Breast epithelium (tissue), 4 donors: ENCODE measurements around the gene PIP4K2C. TPM values are rescaled to one million over a fixed set of nuclear protein-coding genes. Genes with fewer than 3 reads are reported as not detected.

Experiments
- DNase-seq, 2 donors: peaks; one replicate each; pipeline ENCODE4 v3.0.0-alpha.2; 2019; ENCODE audit warnings: low spot score in 2 of 2
- H3K27ac ChIP-seq, 2 donors: fragments of 200-600 bp; sonication (generic) in 1 of 2; one replicate each; pipeline ENCODE4 v1.5.1; 2016 to 2019; ENCODE audit warnings: mild to moderate bottlenecking in 1 of 2
- H3K27me3 ChIP-seq, 2 donors: fragments of 200-600 bp; sonication (generic) in 1 of 2; one replicate each; pipeline versions ENCODE4 v1.5.1 to v1.6.0; 2017 to 2019; ENCODE audit warnings: control low read depth in 1 of 2, mild to moderate bottlenecking in 1 of 2
- H3K36me3 ChIP-seq: fragments of 200-600 bp; one replicate; pipeline ENCODE4 v1.5.1; 2019
- H3K4me1 ChIP-seq, 2 donors: fragments of 200-600 bp; sonication (generic); one replicate each; pipeline ENCODE4 v1.5.1; 2016 to 2019; ENCODE audit warnings: control low read depth in 1 of 2
- H3K4me3 ChIP-seq, 3 donors: fragments of 200-600 bp; sonication (generic); 1 replicate in 2 of 3; 2 replicates in 1 of 3; pipeline ENCODE4 v1.5.1; 2016 to 2019; ENCODE audit warnings: mild to moderate bottlenecking in 3 of 3, moderate library complexity in 2 of 3
- H3K9me3 ChIP-seq, 2 donors: fragments of 200-600 bp; sonication (generic) in 1 of 2; one replicate each; pipeline ENCODE4 v1.5.1; 2016 to 2019; ENCODE audit warnings: control low read depth in 1 of 2
- POLR2A ChIP-seq: fragments of 450-650 bp; IDR thresholded peaks from one replicate; pipeline ENCODE4 v1.6.1; 2016; ENCODE audit warnings: antibody characterized with exemption, mild to moderate bottlenecking, moderate library complexity
- POLR2AphosphoS5 ChIP-seq, 3 donors: sonication (generic); formaldehyde crosslinking; IDR thresholded peaks; one replicate each; pipeline ENCODE4 v1.6.1; 2017; ENCODE audit warnings: antibody characterized with exemption in 3 of 3
- intact Hi-C: fragments of 100-400 bp; cut with DNase I; formaldehyde crosslinking; loops from one replicate; pipeline ENCODE4 v1.15.1; 2023; ENCODE audit warnings: low total_unique reads
- total RNA-seq, 3 donors: library from RNA; depleted of rRNA; stranded (reverse); fragments of >200 nt; gene quantifications; one replicate each; pipeline ENCODE4 v1.1.0, GENCODE V29; 2016
- TF ChIP-seq, protein P1 (sequence below), 3 donors: fragments of 450-650 bp; IDR thresholded peaks; one replicate each; pipeline ENCODE4 v1.5.1; 2016 to 2017; ENCODE audit warnings: antibody characterized with exemption in 3 of 3, mild to moderate bottlenecking in 3 of 3, moderate library complexity in 3 of 3

The PIP4K2C gene
- total RNA-seq, 3 donors from 2014 or later, result 13.8 to 26.9 (median 24.6) TPM

DNA sequence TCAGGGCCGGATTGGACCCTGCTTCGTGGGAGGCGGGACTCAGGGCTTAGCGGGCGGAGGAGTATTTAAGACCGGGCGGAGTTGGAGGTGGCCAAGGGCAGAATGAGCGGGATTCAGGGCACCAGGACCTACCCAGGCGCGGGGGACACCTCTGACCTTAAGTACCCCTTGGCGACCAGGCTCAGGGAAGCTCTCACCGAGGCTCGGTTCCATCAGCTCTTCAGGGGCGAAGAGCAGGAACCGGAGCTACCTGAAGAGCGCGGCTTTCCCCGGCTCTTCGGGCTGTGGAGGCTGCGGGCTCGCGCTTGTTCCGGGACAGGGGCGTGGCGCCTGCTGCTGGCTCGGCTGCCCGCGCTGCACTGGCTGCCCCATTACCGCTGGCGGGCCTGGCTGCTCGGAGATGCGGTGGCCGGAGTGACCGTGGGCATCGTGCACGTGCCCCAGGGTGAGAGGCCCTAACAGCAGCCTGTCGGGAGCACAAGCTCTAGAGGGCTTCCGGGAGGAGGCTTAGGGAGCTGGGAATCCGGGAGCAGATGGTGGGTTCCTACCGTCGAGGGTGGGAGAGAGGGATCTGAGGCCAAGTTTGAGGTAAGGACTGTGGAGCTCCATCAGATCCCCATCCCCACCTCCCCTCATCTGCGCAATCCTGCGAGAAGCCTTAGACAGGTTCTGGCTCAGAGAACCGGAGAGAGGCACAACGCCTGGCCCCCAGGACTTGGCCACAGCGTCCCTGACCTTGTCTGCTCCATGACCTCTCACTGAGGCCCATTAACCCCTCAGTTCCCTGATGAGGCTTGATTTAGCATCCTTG is 28.6 kb downstream of the PIP4K2C start:
- peaks cover 0 to 11% of the 10 kb centered on the region in 2 donors for H3K4me1 ChIP-seq
- intact Hi-C loops, result loop anchor here (5.0 kb wide), 1 partner anchor 37 kb away; no protein-coding TSS in a partner anchor
- no peak overlapping the region for H3K27ac ChIP-seq
- no peak for DNase-seq
- peaks cover 0 to 25% of the 10 kb centered on the region in 2 donors for H3K27me3 ChIP-seq
- H3K36me3 ChIP-seq, result no peaks in the 10 kb centered on the region
- TF ChIP-seq POLR2A, result no peak
- TF ChIP-seq, protein P1, sequence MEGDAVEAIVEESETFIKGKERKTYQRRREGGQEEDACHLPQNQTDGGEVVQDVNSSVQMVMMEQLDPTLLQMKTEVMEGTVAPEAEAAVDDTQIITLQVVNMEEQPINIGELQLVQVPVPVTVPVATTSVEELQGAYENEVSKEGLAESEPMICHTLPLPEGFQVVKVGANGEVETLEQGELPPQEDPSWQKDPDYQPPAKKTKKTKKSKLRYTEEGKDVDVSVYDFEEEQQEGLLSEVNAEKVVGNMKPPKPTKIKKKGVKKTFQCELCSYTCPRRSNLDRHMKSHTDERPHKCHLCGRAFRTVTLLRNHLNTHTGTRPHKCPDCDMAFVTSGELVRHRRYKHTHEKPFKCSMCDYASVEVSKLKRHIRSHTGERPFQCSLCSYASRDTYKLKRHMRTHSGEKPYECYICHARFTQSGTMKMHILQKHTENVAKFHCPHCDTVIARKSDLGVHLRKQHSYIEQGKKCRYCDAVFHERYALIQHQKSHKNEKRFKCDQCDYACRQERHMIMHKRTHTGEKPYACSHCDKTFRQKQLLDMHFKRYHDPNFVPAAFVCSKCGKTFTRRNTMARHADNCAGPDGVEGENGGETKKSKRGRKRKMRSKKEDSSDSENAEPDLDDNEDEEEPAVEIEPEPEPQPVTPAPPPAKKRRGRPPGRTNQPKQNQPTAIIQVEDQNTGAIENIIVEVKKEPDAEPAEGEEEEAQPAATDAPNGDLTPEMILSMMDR (IDR thresholded peaks at IDR 0.05), result no peak
- H3K9me3 ChIP-seq, result no peaks in the 10 kb centered on the region
- no peak overlapping the region for H3K4me3 ChIP-seq

DNA sequence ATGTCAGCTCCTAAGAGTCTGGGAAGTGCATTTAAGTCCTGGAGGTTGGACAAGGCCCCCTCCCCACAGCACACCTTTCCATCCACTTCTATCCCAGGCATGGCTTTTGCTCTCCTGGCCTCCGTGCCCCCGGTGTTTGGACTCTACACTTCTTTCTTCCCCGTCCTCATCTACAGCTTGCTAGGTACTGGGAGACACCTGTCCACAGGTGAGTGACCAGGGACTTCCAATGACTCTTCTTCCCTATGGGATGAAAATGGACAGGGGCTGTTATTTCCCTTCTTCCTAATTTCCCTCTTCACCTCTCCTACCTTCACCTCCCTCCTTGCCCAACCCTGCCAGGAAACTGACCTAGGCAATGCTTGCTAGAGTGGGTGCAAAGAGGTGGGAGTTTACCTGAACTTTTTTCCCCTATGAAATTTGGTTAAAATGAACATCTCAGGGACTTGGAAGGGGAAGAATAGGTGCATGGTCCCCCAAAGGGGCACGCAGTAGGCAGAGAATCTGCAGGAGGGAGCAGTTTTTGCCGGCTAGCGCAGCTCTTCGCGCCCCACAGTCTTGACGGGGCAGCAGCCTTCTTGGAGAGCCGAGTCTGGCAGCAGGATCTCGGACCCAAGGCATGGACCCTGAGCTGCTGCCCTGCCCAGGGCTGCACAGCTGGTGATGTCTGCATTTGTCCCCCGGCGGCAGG is 29.4 kb downstream of the PIP4K2C start:
- peaks cover 0 to 11% of the 10 kb centered on the region in 2 donors for H3K4me1 ChIP-seq
- no peak overlapping the region for H3K27ac ChIP-seq
- H3K36me3 ChIP-seq, result no peaks in the 10 kb centered on the region
- H3K9me3 ChIP-seq, result no peaks in the 10 kb centered on the region
- TF ChIP-seq POLR2A, result no peak
- TF ChIP-seq, protein P1 (IDR thresholded peaks at IDR 0.05), result no peak
- TF ChIP-seq POLR2AphosphoS5 (IDR thresholded peaks at IDR 0.05), result no peak
- peak overlapping the region in 1 of 3 donors; percentile 47 for H3K4me3 ChIP-seq
- H3K27me3 ChIP-seq, result peaks cover 0 to 25% of the 10 kb centered on the region in 2 donors
- intact Hi-C loops, result no loop called here
- no peak for DNase-seq

DNA sequence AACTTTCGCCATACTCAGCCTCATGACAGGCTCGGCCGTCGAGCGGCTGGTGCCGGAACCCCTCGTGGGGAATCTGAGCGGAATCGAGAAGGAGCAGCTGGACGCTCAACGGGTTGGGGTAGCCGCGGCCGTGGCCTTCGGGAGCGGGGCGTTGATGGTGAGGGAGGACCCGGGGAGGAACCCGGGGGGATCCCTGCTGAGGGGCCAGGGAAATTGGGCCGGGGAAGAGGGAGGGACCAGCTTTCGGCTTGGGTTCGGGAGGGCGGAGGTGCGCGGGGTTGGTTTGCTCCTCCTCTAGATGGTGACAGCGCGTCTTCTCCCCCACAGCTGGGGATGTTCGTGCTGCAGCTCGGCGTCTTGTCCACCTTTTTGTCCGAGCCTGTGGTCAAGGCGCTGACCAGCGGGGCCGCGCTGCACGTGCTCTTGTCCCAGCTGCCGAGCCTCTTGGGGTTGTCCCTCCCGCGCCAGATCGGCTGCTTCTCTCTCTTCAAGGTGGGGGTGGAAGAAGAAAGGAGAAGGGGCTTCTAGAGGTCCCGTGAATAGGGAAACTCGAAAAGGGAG is 30.0 kb downstream of the PIP4K2C start:
- no peaks in the 10 kb centered on the region for H3K36me3 ChIP-seq
- H3K4me1 ChIP-seq, result peaks cover 0 to 11% of the 10 kb centered on the region in 2 donors
- TF ChIP-seq, protein P1 (IDR thresholded peaks at IDR 0.05), result no peak
- no peak for TF ChIP-seq POLR2AphosphoS5 (IDR thresholded peaks at IDR 0.05)
- TF ChIP-seq POLR2A, result no peak
- H3K4me3 ChIP-seq, result peak overlapping the region; percentile 31 to 62 (median 47)
- H3K27me3 ChIP-seq, result peaks cover 0 to 25% of the 10 kb centered on the region in 2 donors
- H3K27ac ChIP-seq, result no peak overlapping the region
- no peaks in the 10 kb centered on the region for H3K9me3 ChIP-seq
- intact Hi-C loops, result no loop called here
- no peak for DNase-seq

DNA sequence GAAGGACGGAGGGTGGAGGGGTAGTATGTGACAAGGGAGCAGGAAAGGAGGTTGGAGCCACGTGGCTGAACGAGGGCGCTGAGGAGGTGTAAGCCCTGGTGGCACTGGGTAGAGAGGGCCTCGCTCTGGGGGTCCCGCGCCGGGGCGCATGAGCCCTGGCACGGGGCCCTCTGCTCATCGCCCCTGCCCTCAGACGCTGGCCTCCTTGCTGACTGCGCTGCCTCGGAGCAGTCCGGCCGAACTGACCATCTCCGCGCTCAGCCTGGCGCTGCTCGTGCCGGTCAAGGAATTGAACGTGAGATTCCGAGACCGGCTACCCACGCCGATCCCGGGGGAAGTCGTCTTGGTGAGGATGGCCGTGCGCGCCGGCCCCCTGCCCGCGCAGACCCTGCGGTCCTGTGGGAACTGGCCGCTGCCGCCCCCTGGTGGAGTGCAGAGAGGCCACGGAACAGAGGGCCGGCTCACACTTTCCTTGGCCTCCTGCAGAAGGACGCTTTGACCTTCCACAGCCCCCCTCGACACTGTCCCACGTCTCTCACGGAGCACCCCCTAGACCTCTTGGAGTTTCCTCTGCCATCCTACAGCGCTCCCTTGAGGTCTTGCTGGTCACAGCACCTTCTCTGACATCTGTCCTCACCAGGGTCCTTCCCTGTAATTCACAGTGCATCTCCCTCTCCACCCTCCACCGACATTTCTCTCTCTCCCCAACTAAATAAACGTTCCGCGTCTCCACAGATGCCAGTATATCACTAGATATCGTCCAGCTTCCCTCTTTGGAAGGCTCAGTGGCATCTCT is 30.7 kb downstream of the PIP4K2C start:
- Histone ChIP-seq H3K4me3 (peak overlapping the region; percentile 31 to 62 (median 47)), H3K9me3 (no peaks in the 10 kb centered on the region), H3K36me3 (no peaks in the 10 kb centered on the region), H3K4me1 (peaks cover 0 to 11% of the 10 kb centered on the region in 2 donors), H3K27me3 (peaks cover 0 to 30% of the 10 kb centered on the region in 2 donors), H3K27ac (no peak overlapping the region)
- intact Hi-C loops, result no loop called here
- DNase-seq, result no peak
- TF ChIP-seq POLR2A (no peak), POLR2AphosphoS5 (IDR thresholded peaks at IDR 0.05) (peak in 1 of 3 donors; percentile 8)
- TF ChIP-seq, protein P1 (IDR thresholded peaks at IDR 0.05), result peak; percentile 60 to 89 (median 84)
